Measurements from ENCODE around the gene RASSF5. TPM values are rescaled to one million over a fixed set of nuclear protein-coding genes. Genes with fewer than 3 reads are reported as not detected.

RASSF5 gene
- total RNA-seq, 1 donor from 2014 or later: 0.51 TPM

GRCh38 chr1:206498685-206499084, 8.6 kb upstream of the RASSF5 start:
- no peak for DNase-seq

- DNase-seq: no peak
Observed at GRCh38 chr1:206500046-206500445, 7.3 kb upstream of the RASSF5 start.

GRCh38 chr1:206501881-206502280, 5.5 kb upstream of the RASSF5 start:
- no peak for DNase-seq

- DNase-seq: no peak
Observed at GRCh38 chr1:206502403-206502802, 4.9 kb upstream of the RASSF5 start.

- no peak for DNase-seq
Observed at GRCh38 chr1:206502812-206503211, 4.5 kb upstream of the RASSF5 start.

GRCh38 chr1:206503591-206504362, 3.6 kb upstream of the RASSF5 start:
- peak; percentile 69 for DNase-seq

GRCh38 chr1:206504363-206504713, 3.0 kb upstream of the RASSF5 start:
- DNase-seq: no peak

GRCh38 chr1:206505702-206506355, 1.5 kb upstream of the RASSF5 start:
- peak; percentile 47 for DNase-seq

GRCh38 chr1:206506405-206507283, 687 bp upstream of the RASSF5 start:
- DNase-seq: peak; percentile 8

GRCh38 chr1:206508130-206508889, 979 bp downstream of the RASSF5 start:
- no peak for DNase-seq

GRCh38 chr1:206508956-206509355, 1.6 kb downstream of the RASSF5 start:
- DNase-seq: no peak

- DNase-seq: no peak
Observed at GRCh38 chr1:206509612-206510257, 2.4 kb downstream of the RASSF5 start.

GRCh38 chr1:206510371-206510770, 3.0 kb downstream of the RASSF5 start:
- no peak for DNase-seq

GRCh38 chr1:206511362-206512057, 4.2 kb downstream of the RASSF5 start:
- no peak for DNase-seq

- DNase-seq: no peak
Observed at GRCh38 chr1:206512058-206512850, 4.9 kb downstream of the RASSF5 start.

- no peak for DNase-seq
Observed at GRCh38 chr1:206512851-206513180, 5.5 kb downstream of the RASSF5 start.

GRCh38 chr1:206513312-206514111, 6.2 kb downstream of the RASSF5 start:
- DNase-seq: no peak

- DNase-seq: no peak
Observed at GRCh38 chr1:206514813-206515387, 7.6 kb downstream of the RASSF5 start.

- no peak for DNase-seq
Observed at GRCh38 chr1:206516728-206516990, 9.3 kb downstream of the RASSF5 start.

GRCh38 chr1:206517784-206518183, 10.5 kb downstream of the RASSF5 start:
- no peak for DNase-seq
